K562 (cell line): ENCODE data around the gene EEFSEC. TPM values are rescaled to one million over a fixed set of nuclear protein-coding genes. Genes with fewer than 3 reads are reported as not detected.

Experiments used
- ATAC-seq: fragments of 200-7000 bp; cut with Tn5 transposase; 3 replicates; pipeline ENCODE4 v1.9.1; 2020; ENCODE audit warnings: moderate library complexity
- BruUV-seq: library from RNA; stranded (reverse); fragments of 400-500 nt; replicated peaks from 2 replicates; lab custom pipeline; 2021; lab: Mats Ljungman, UMichigan
- CTCF ChIA-PET: fragments of 300-600 bp; formaldehyde crosslinking; extraction: SDS; loops from one replicate; lab custom pipeline; 2021; ENCODE audit warnings: low intra/inter-chr PET ratio; lab: Yijun Ruan, JAX
- POLR2A ChIA-PET: fragments of 300-600, 350-650 bp; sonication (Branson Sonifier 250); formaldehyde crosslinking; extraction: SDS; loops from one replicate; lab custom pipeline; 2021; ENCODE audit warnings: antibody characterized with exemption, inconsistent platforms; lab: Yijun Ruan, JAX
- DNase-seq, 4 experiments: peaks; one replicate each; pipeline versions ENCODE4 v3.0.0 to v3.0.0-alpha.2; 2011 to 2018; ENCODE audit warnings: low spot score in 3 of 4, mixed read lengths in 3 of 4; ENCODE audit errors: extremely low read depth in 1 of 4
- FAIRE-seq: peaks from 2 replicates; lab custom pipeline; 2011; peaks lifted over from hg19 to GRCh38; lab: Jason Lieb, UNC
- H2AFZ ChIP-seq: 2 replicates; pipeline ENCODE4 v1.6.0; 2011; ENCODE audit warnings: low read depth, low read length, control low read depth, inconsistent platforms
- H3K27ac ChIP-seq: fragments of 200-600 bp; 3 replicates; pipeline ENCODE4 v1.8.0; 2011; ENCODE audit warnings: low read depth, mild to moderate bottlenecking, control low read depth, inconsistent platforms, low read length, moderate library complexity, mixed read lengths; ENCODE audit errors: extremely low read depth
- H3K27me3 ChIP-seq, 2 experiments: fragments of 300-600 bp in 1 of 2; 2 replicates in 1 of 2; 3 replicates in 1 of 2; pipeline versions ENCODE4 v1.6.0 to v1.8.0; 2011; ENCODE audit warnings: inconsistent platforms in 2 of 2, low read length in 2 of 2, mild to moderate bottlenecking in 1 of 2, mixed read lengths in 1 of 2, moderate library complexity in 1 of 2; ENCODE audit not compliant: control insufficient read depth in 2 of 2, insufficient read depth in 2 of 2
- H3K36me3 ChIP-seq: fragments of 300-600 bp; 3 replicates; pipeline ENCODE4 v1.8.0; 2011; ENCODE audit warnings: mild to moderate bottlenecking, low read length, inconsistent platforms; ENCODE audit not compliant: control insufficient read depth, insufficient read depth
- H3K4me1 ChIP-seq, 2 experiments: fragments of 200-600 bp in 1 of 2; replicated peaks in 1 of 2; 2 replicates in 1 of 2; 3 replicates in 1 of 2; pipeline versions ENCODE4 v1.5.1 to v1.8.0; 2011; ENCODE audit warnings: inconsistent platforms in 2 of 2, low read length in 2 of 2, mild to moderate bottlenecking in 1 of 2, mixed read lengths in 1 of 2, moderate library complexity in 1 of 2; ENCODE audit not compliant: control insufficient read depth in 2 of 2, insufficient read depth in 2 of 2
- H3K4me2 ChIP-seq: 2 replicates; pipeline ENCODE4 v1.6.1; 2011; ENCODE audit warnings: low read length, control low read depth, inconsistent platforms, mixed read lengths; ENCODE audit not compliant: insufficient read depth
- H3K4me3 ChIP-seq: fragments of 200-600 bp; sonication (generic), shearing (Covaris generic); 2 replicates; pipeline ENCODE4 v1.5.1; 2016; ENCODE audit warnings: control low read depth, inconsistent platforms
- H3K79me2 ChIP-seq: fragments of 200-600 bp; 3 replicates; pipeline ENCODE4 v1.8.0; 2011; ENCODE audit warnings: low read length, inconsistent platforms; ENCODE audit not compliant: control insufficient read depth, insufficient read depth
- H3K9ac ChIP-seq, 2 experiments: 2 replicates each; pipeline versions ENCODE4 v1.6.0 to v1.6.1; 2011; ENCODE audit warnings: low read depth in 2 of 2, low read length in 2 of 2, control low read depth in 1 of 2, inconsistent platforms in 1 of 2, mild to moderate bottlenecking in 1 of 2, mixed read lengths in 1 of 2; ENCODE audit not compliant: insufficient read depth in 1 of 2
- H3K9me1 ChIP-seq: one replicate; pipeline ENCODE4 v1.6.0; 2011; ENCODE audit warnings: inconsistent platforms, mild to moderate bottlenecking, low read length, moderate library complexity; ENCODE audit not compliant: control insufficient read depth, insufficient read depth
- H3K9me3 ChIP-seq: replicated peaks from 2 replicates; pipeline ENCODE4 v1.5.1; 2011; ENCODE audit warnings: low read depth, low read length, inconsistent platforms; ENCODE audit not compliant: control insufficient read depth, insufficient read depth
- H4K20me1 ChIP-seq: replicated peaks from 2 replicates; pipeline ENCODE4 v1.6.1; 2011; ENCODE audit warnings: low read length, inconsistent platforms, mixed read lengths; ENCODE audit not compliant: control insufficient read depth, insufficient read depth
- ARID1B ChIP-seq: fragments of 450-650 bp; IDR thresholded peaks from 2 replicates; pipeline ENCODE4 v1.6.1; 2016; ENCODE audit warnings: antibody characterized with exemption, mild to moderate bottlenecking, inconsistent platforms
- BCL6 ChIP-seq: fragments of 250-450 bp; sonication (Bioruptor Pico); IDR thresholded peaks from 2 replicates; pipeline ENCODE4 v1.4.0; 2020
- CBFA2T2 ChIP-seq: fragments of 450-650 bp; conservative IDR thresholded peaks from 2 replicates; pipeline ENCODE4 v1.6.1; 2017; ENCODE audit warnings: mild to moderate bottlenecking
- CBFA2T3 ChIP-seq: fragments of 450-650 bp; IDR thresholded peaks from 2 replicates; pipeline ENCODE4 v1.6.1; 2017
- CEBPB ChIP-seq: fragments of 450-650 bp; IDR thresholded peaks from 2 replicates; pipeline ENCODE4 v1.6.1; 2016; ENCODE audit warnings: missing genetic modification characterization, missing compliant biosample characterization
- DDX20 ChIP-seq: fragments of 450-650 bp; IDR thresholded peaks from 2 replicates; pipeline ENCODE4 v1.6.1; 2016; ENCODE audit warnings: missing genetic modification characterization, low read depth, mild to moderate bottlenecking, missing compliant biosample characterization, moderate library complexity
- DPF2 ChIP-seq: fragments of 450-650 bp; IDR thresholded peaks from 2 replicates; pipeline ENCODE4 v1.6.1; 2016
- EGR1 ChIP-seq: fragments of 450-650 bp; conservative IDR thresholded peaks from 2 replicates; pipeline ENCODE4 v1.6.1; 2017; ENCODE audit warnings: mild to moderate bottlenecking
- SRSF9 ChIP-seq: fragments of 200-400 bp; formaldehyde crosslinking; IDR thresholded peaks from 2 replicates; pipeline ENCODE4 v1.6.1; 2017; ENCODE audit warnings: low read depth, low read length, borderline replicate concordance
- TAL1 ChIP-seq: fragments of 450-650 bp; IDR thresholded peaks from 2 replicates; pipeline ENCODE4 v1.6.1; 2016; ENCODE audit warnings: mild to moderate bottlenecking
- TCF3 ChIP-seq: sonication (generic); formaldehyde crosslinking; IDR thresholded peaks from 2 replicates; pipeline ENCODE4 v1.4.0; 2020; ENCODE audit warnings: mild to moderate bottlenecking, missing genetic modification reagents
- TEAD4 ChIP-seq, 2 experiments: sonication (generic) in 1 of 2; formaldehyde crosslinking in 1 of 2; IDR thresholded peaks; 2 replicates each; pipeline versions ENCODE4 v1.6.1 to v1.8.0; 2012 to 2022; ENCODE audit warnings: borderline replicate concordance in 1 of 2, inconsistent platforms in 1 of 2, low read length in 1 of 2, mild to moderate bottlenecking in 1 of 2, missing genetic modification reagents in 1 of 2
- YBX1 ChIP-seq: fragments of 450-650 bp; IDR thresholded peaks from 2 replicates; pipeline ENCODE4 v1.7.1; 2016; ENCODE audit warnings: mild to moderate bottlenecking
- ZEB2 ChIP-seq: fragments of 450-650 bp; IDR thresholded peaks from 2 replicates; pipeline ENCODE4 v1.6.1; 2016
- ZNF140 ChIP-seq: fragments of 250-450 bp; sonication (Bioruptor Pico); IDR thresholded peaks from 2 replicates; pipeline ENCODE4 v1.8.0; 2021; ENCODE audit warnings: moderate library complexity, mild to moderate bottlenecking, inconsistent platforms
- ZNF280B ChIP-seq: fragments of 250-450 bp; sonication (Bioruptor Pico); IDR thresholded peaks from 2 replicates; pipeline ENCODE4 v1.5.1; 2021; ENCODE audit warnings: mild to moderate bottlenecking
- WGBS: fragments of 100-300 bp; shearing (Covaris generic); methylation state at CpG from one replicate; pipeline ENCODE4 v1.1.6; 2016; ENCODE audit warnings: low coverage, mixed read lengths; ENCODE audit not compliant: insufficient coverage; ENCODE audit errors: missing lambda C conversion rate; 5-methylcytosine and 5-hydroxymethylcytosine counted together
- in situ Hi-C: fragments of 300-500 bp; cut with MboI; formaldehyde crosslinking; loops from 4 replicates; pipeline ENCODE4 v1.15.0; 2018; ENCODE audit warnings: inconsistent platforms, mixed read lengths
- intact Hi-C: fragments of 100-400 bp; cut with micrococcal nuclease; formaldehyde crosslinking; loops from 2 replicates; pipeline ENCODE4 v1.14.2; 2022
- polyA plus RNA-seq, 8 experiments: library from polyadenylated mRNA; depleted of rRNA in 4 of 8; stranded (reverse) in 5 of 8; unstranded in 3 of 8; fragments of >200 nt; fragmentation: Nextera tagmentation in 2 of 8; fragmentation: Illumina TruSeq in 1 of 8; extraction: Ambion mirVana in 2 of 8; extraction: Trizol in 1 of 8; gene quantifications; 2 replicates each; pipeline versions ENCODE4 v1.2.1 to v1.2.3, GENCODE V29; 2011 to 2014; ENCODE audit warnings: inconsistent platforms in 1 of 8, missing spikeins in 1 of 8
- total RNA-seq, 7 experiments: library from RNA; depleted of rRNA in 6 of 7; stranded (reverse); fragments of >200 nt in 6 of 7; fragmentation: Illumina TruSeq in 2 of 7; extraction: Trizol in 2 of 7; gene quantifications; 2 replicates each; pipeline versions ENCODE4 v1.2.1 to v1.2.3, GENCODE V29; 2011 to 2021; ENCODE audit warnings: low replicate concordance in 1 of 7

EEFSEC gene
- total and polyA plus RNA-seq, 9 of the 15 experiments (the other 6 are each of a cell fraction or from before 2014, with no cell fraction given), result 0.35 to 11.8 (median 7.7) TPM

GRCh38 chr3:128380719-128381118 is 227.4 kb downstream of the EEFSEC start:
- DNase-seq (peak in 3 of 4 experiments; percentile 22 to 42 (median 27)), ATAC-seq (no peak; the same call in 2 of the 3 replicates), FAIRE-seq (no peak)
- Histone ChIP-seq H3K27me3 (no peaks in the 10 kb centered on the region), H3K79me2 (no peaks in the 10 kb centered on the region), H2AFZ (no peak overlapping the region), H3K4me2 (no peak overlapping the region), H3K4me3 (no peak overlapping the region), H3K4me1 (peaks cover 16 to 37% of the 10 kb centered on the region in 2 experiments; a peak in 4 of 5 replicates), H3K36me3 (no peaks in the 10 kb centered on the region), H4K20me1 (no peaks in the 10 kb centered on the region), H3K9ac (no peak overlapping the region), H3K27ac (no peak overlapping the region), H3K9me1 (no peaks in the 10 kb centered on the region), H3K9me3 (no peaks in the 10 kb centered on the region)
- peak; percentile 73 for TF ChIP-seq CBFA2T3
- TF ChIP-seq ZNF280B (CRISPR knock-in tag), result no peak
- peak; percentile 38; the same call in 1 of the 2 replicates for TF ChIP-seq ARID1B
- TF ChIP-seq ZEB2, result peak; percentile 53; the same call in 1 of the 2 replicates
- TF ChIP-seq TEAD4 (IDR thresholded peaks at IDR 0.05; ENCODE audit: low read length), result 0 out of 2 replicates have a peak, but pooled peaks have one; percentile 12
- no peak for TF ChIP-seq TEAD4 (CRISPR knock-in tag; IDR thresholded peaks at IDR 0.05; ENCODE audit: borderline replicate concordance)
- TF ChIP-seq SRSF9, result no peak
- no peak for TF ChIP-seq YBX1
- TF ChIP-seq DPF2, result 0 out of 2 replicates have a peak, but pooled peaks have one; percentile 21
- TF ChIP-seq DDX20 (tag), result no peak
- TF ChIP-seq EGR1, result 0 out of 2 replicates have a peak, but pooled peaks have one; percentile 5
- no peak for TF ChIP-seq BCL6 (CRISPR knock-in tag)
- no peak for TF ChIP-seq ZNF140 (CRISPR knock-in tag)
- no peak for TF ChIP-seq CEBPB
- peak; percentile 49 for TF ChIP-seq TCF3 (CRISPR knock-in tag)
- TF ChIP-seq TAL1, result peak; percentile 54; the same call in 1 of the 2 replicates
- TF ChIP-seq CBFA2T2, result peak; percentile 57
- ChIA-PET POLR2A (no interaction called here), CTCF (no interaction called here)
- no TSS peak for BruUV-seq
- in situ Hi-C loops, result no loop called here
- intact Hi-C loops, result no loop called here
- 52% methylated on average over 6 of the region's 6 CpGs for WGBS
